GM21723 (cell line): ENCODE results near the gene PRKCZ.

Experiments used
- ATAC-seq: cut with Tn5 transposase; IDR thresholded peaks from one replicate; pipeline ENCODE4 v1.9.1; 2021; ENCODE audit warnings: mild to moderate bottlenecking, moderate library complexity; ENCODE audit not compliant: unreplicated experiment

Gene PRKCZ

GRCh38 chr1:2060072-2060471 lies 9.9 kb downstream of the PRKCZ start:
- ATAC-seq = no peak

DNA sequence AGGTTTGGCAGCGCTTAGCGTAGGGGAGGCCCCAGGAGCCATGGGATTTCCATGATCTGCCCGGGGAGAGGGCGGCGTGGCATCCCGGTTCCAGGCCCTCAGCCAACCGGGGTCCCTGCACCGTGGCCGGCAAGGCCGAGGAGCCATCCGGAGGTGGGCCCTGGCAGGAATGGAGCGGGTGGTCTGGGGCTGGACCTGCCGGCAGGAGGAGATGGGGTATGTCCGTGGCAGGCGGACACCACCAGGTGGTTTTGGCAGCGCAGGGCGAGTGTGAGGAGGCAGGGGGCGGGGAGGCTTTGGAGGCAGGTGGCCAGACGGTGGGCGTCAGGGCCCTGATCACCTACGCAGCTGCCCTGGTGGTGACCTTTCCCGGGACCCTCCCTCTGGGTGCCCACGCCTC lies 10.3 kb downstream of the PRKCZ start:
- ATAC-seq = no peak

GRCh38 chr1:2061065-2061778 lies 11.0 kb downstream of the PRKCZ start:
- no peak for ATAC-seq

DNA sequence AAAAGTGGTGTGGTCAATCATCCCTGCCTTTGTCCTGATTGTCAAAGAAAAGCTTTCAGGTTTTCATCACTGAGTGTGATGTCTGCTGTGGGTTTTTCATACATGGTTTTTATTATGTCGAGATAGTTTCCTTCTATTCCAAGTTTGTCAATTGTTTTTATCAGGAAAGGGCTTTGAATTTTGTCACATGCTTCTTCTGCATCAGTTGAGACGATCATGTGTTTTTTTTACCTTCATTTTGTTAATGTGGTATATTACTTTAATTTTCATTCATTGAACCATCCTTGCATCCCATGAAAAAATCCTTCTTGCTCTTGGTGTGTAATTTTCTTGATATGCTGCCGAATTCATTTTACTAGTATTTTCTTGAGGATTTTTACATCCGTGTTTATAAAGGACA lies 15.5 kb downstream of the PRKCZ start:
- no peak for ATAC-seq

DNA sequence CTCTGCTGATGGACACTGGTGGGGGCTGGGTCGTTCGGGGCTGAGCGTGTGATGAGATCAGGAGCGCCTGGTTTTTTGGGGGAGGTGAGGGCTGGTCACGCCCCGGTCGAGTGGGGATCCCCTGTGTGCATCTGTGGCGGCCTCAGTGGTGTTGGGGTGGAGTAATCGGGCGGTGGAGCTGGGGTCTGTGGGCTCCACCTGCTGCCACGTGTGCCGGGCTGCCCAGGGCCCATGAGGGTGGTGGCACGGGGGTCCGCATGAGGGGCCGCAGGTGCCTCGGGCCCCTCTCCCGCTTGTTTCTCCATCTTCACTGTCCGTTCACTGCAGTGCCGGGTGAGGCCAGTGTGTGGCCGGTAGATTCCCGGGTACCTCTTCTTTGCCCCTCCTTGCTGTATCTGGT lies 17.2 kb downstream of the PRKCZ start:
- no peak for ATAC-seq

GRCh38 chr1:2067981-2068380 lies 17.8 kb downstream of the PRKCZ start:
- ATAC-seq = no peak

GRCh38 chr1:2068951-2069350 lies 18.7 kb downstream of the PRKCZ start:
- no peak for ATAC-seq

- ATAC-seq = no peak
These were observed 19.8 kb downstream of the PRKCZ start for GRCh38 chr1:2070016-2070415.

GRCh38 chr1:2070800-2071530 lies 20.8 kb downstream of the PRKCZ start:
- no peak for ATAC-seq

DNA sequence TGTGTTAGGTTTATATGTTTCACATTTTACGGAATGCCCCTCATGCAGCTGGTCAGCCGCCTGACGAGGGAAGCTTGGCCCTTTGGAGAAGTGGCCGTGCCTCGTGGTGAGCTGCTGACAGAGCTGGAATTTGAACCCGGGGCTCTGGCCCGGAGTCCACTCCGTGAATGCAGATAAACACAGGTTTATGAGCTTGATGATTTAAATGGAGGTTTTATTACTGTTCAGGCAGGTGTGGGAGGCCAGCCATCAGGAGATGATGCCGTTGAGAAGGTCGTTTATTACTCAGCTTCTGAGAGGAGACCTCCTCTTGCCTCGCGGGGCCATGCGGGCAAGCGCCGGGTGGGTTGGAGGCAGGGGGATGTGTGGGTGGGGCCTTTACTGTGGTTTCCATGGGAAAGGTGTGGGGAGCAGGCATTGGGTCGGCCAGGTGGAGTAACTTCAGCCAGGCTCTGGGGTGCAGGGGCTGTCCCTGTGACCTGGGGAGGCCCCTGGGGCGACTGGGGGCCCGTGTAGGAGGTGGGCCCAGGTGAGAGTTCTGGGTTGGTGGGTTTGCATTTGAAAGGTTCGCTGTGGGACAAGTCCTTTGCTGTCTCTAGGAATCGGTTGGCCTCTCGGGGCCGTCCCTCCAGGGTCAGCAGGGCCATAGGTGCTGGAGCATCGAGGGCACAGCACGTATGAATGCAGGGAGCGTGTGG lies 22.0 kb downstream of the PRKCZ start:
- ATAC-seq = no peak

GRCh38 chr1:2072891-2073290 lies 22.7 kb downstream of the PRKCZ start:
- ATAC-seq = no peak

DNA sequence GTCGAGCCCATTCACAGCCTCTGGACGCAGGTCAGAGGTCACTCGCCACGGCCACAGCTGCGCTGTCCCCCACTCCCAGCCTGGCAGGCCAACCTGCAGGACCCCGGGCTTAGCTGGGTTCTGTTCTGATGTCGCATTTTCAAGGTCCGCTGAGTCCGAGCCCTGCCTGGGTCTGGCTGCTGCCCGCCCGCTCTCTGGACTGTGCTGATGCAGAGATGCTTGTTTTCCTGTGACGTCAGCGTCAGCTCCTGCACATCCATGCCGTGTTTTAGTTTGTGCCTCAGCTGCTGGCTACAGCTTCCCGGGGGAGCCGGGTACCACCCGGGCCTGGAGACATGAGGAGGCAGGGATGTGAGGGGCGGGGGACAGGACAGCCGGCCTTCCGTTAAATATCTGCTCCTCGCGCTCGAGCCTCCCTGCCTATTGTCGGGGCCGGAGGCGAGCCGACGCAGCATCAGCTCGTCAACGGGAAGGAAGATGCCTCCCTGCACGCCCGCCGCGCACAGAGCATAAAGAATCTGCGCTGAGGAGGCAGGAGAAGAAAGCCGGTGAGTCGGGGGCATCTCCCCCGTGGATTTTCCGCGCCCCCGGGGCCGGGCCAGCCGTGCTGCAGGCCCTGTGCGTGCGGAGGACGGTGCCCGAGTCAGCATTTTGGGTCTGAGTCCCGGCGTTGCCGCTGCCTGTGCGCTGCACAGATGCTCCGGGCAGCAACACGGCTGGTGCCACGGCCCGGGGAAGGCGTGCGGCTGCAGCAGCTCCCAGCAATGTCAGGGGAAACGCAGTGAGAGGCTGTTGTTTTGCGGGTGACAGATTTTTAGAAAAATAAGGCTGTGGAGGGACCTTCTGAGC lies 23.4 kb downstream of the PRKCZ start:
- ATAC-seq = no peak

GRCh38 chr1:2074396-2074795 lies 24.2 kb downstream of the PRKCZ start:
- no peak for ATAC-seq

GRCh38 chr1:2074944-2075740 lies 24.9 kb downstream of the PRKCZ start:
- ATAC-seq = no peak

- ATAC-seq = no peak
These were observed 26.6 kb downstream of the PRKCZ start for GRCh38 chr1:2076826-2077225.

DNA sequence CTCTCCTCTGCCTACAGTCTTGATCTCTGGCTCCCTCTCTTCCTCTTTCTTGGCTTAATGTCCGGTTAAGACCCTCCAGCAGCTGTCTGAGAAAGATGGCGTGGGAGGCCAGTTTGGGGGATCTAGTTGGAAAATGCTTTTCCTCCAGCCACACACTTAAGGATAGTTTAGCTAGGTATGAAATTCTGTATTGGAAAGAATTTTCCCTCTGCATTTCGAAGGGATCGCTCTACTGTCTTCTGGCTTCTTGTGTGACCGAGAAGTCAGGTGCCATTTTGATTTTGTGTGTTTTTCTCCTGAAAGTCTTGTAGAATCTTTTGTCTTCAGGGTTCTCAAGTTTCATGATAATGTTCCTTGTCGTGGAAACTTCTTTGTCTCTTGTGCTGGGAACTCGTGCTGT lies 28.0 kb downstream of the PRKCZ start:
- ATAC-seq = no peak

GRCh38 chr1:2079396-2080085 lies 29.3 kb downstream of the PRKCZ start:
- ATAC-seq = no peak

DNA sequence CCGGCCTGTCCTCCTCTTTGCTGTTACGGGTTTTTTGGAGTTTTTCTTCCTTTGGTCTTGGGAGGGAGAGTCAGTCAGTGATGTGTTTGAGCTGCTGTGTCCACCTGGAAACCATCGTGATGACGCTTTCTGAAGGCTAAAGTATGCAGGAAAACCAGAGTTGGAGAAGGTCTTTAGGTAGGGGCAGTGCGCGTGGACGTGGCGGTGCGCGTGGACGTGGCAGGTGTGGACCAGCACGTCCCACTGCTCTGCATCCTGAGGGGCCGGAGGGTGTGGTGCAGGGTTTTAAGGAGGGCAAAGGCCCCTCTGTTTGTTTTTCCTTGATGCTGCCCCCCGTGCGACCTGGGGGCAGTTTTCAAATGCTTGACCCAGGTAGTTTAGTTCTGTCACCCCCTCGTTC lies 29.9 kb downstream of the PRKCZ start:
- ATAC-seq = no peak

GRCh38 chr1:2080884-2081283 lies 30.7 kb downstream of the PRKCZ start:
- no peak for ATAC-seq
